ENCODE results near the gene EPHA4.

The EPHA4 gene

GRCh38 chr2:221435171-221435570 is 136.9 kb downstream of the EPHA4 start:
- DNase-seq, result no peak

GRCh38 chr2:221434142-221434541 is 138.0 kb downstream of the EPHA4 start:
- DNase-seq, result no peak

GRCh38 chr2:221431477-221431876 is 140.6 kb downstream of the EPHA4 start:
- no peak for DNase-seq

- DNase-seq, result no peak
Observed at GRCh38 chr2:221429741-221430491, 142.2 kb downstream of the EPHA4 start.

- DNase-seq, result no peak
Observed at GRCh38 chr2:221428896-221429295, 143.2 kb downstream of the EPHA4 start.

GRCh38 chr2:221426929-221427328 is 145.2 kb downstream of the EPHA4 start:
- peak; percentile 9 to 52 for DNase-seq

- no peak for DNase-seq
Observed at GRCh38 chr2:221425891-221426290, 146.2 kb downstream of the EPHA4 start.

- DNase-seq, result no peak
Observed at GRCh38 chr2:221425353-221425752, 146.8 kb downstream of the EPHA4 start.

GRCh38 chr2:221423210-221423804 is 148.8 kb downstream of the EPHA4 start:
- DNase-seq, result no peak

- DNase-seq, result no peak
Observed at GRCh38 chr2:221422516-221423209, 149.4 kb downstream of the EPHA4 start.

- DNase-seq, result no peak
Observed at GRCh38 chr2:221420245-221420644, 151.9 kb downstream of the EPHA4 start.

- DNase-seq, result no peak
Observed at GRCh38 chr2:221415789-221416188, 156.3 kb downstream of the EPHA4 start.

- no peak for DNase-seq
Observed at GRCh38 chr2:221412978-221413377, 159.1 kb downstream of the EPHA4 start.

- no peak for DNase-seq
Observed at GRCh38 chr2:221410487-221410886, 161.6 kb downstream of the EPHA4 start.

- DNase-seq, result no peak
Observed at GRCh38 chr2:221407765-221408164, 164.3 kb downstream of the EPHA4 start.

- no peak for DNase-seq
Observed at GRCh38 chr2:221405521-221405920, 166.6 kb downstream of the EPHA4 start.

GRCh38 chr2:221402072-221402471 is 170.0 kb downstream of the EPHA4 start:
- DNase-seq, result no peak

GRCh38 chr2:221400411-221400810 is 171.7 kb downstream of the EPHA4 start:
- DNase-seq, result no peak

- no peak for DNase-seq
Observed at GRCh38 chr2:221399183-221399582, 172.9 kb downstream of the EPHA4 start.

- no peak for DNase-seq
Observed at GRCh38 chr2:221397187-221397586, 174.9 kb downstream of the EPHA4 start.

GRCh38 chr2:221392228-221392881 is 179.7 kb downstream of the EPHA4 start:
- no peak for DNase-seq

- DNase-seq, result no peak
Observed at GRCh38 chr2:221390878-221391277, 181.2 kb downstream of the EPHA4 start.

- no peak for DNase-seq
Observed at GRCh38 chr2:221389904-221390303, 182.2 kb downstream of the EPHA4 start.

- no peak for DNase-seq
Observed at GRCh38 chr2:221389421-221389820, 182.7 kb downstream of the EPHA4 start.

Measured in hippocampal formation (tissue), 2 donors.